ENCODE measurements around the gene CGB7. TPM values are rescaled to one million over a fixed set of nuclear protein-coding genes. Genes with fewer than 3 reads are reported as not detected.
A peak's percentile ranks its signal among the peaks of the same experiment; 100 is the strongest.

The CGB7 gene
- total and polyA plus RNA-seq, 9 of the 15 experiments (the other 6 are each of a cell fraction or from before 2014, with no cell fraction given) = not detected

- TF ChIP-seq PPARD (CRISPR knock-in tag; IDR thresholded peaks at IDR 0.05) (no peak), KLF13 (tag; IDR thresholded peaks at IDR 0.05; ENCODE audit: borderline replicate concordance, low read depth) (no peak), TCF7L2 (IDR thresholded peaks at IDR 0.05; ENCODE audit: low read depth, low read length) (no peak), HLTF (IDR thresholded peaks at IDR 0.05) (peak; percentile 83), KAT8 (IDR thresholded peaks at IDR 0.05; ENCODE audit: low read depth) (no peak), SUPT5H (IDR thresholded peaks at IDR 0.05) (0 out of 2 replicates have a peak, but pooled peaks have one; percentile 27), PHF8 (IDR thresholded peaks at IDR 0.05; ENCODE audit: borderline replicate concordance, low read length) (no peak), L3MBTL2 (IDR thresholded peaks at IDR 0.05) (no peak), HIVEP1 (CRISPR knock-in tag; IDR thresholded peaks at IDR 0.05) (no peak), YBX1 (IDR thresholded peaks at IDR 0.05) (no peak), GABPA (tag; conservative IDR thresholded peaks at IDR 0.05; ENCODE audit: low read depth) (no peak), SRF (CRISPR knock-in tag; IDR thresholded peaks at IDR 0.05) (no peak), ZNF589 (CRISPR knock-in tag; IDR thresholded peaks at IDR 0.05; ENCODE audit: low read depth) (no peak), BDP1 (IDR thresholded peaks at IDR 0.05; ENCODE audit: insufficient read depth, insufficient read length) (no peak), NCOA1 (IDR thresholded peaks at IDR 0.05; ENCODE audit: low read depth) (peak; percentile 31; the same call in 1 of the 2 replicates), HEY1 (CRISPR knock-in tag; IDR thresholded peaks at IDR 0.05; ENCODE audit: borderline replicate concordance) (no peak), ARHGAP35 (IDR thresholded peaks at IDR 0.05; ENCODE audit: partially characterized antibody) (no peak), RFX1 (IDR thresholded peaks at IDR 0.05) (no peak), CBFA2T3 (IDR thresholded peaks at IDR 0.05) (no peak), MTF1 (CRISPR knock-in tag; IDR thresholded peaks at IDR 0.05; ENCODE audit: borderline replicate concordance) (no peak), LEF1 (IDR thresholded peaks at IDR 0.05) (0 out of 2 replicates have a peak, but pooled peaks have one; percentile 31)
- TF ChIP-seq, protein P1, sequence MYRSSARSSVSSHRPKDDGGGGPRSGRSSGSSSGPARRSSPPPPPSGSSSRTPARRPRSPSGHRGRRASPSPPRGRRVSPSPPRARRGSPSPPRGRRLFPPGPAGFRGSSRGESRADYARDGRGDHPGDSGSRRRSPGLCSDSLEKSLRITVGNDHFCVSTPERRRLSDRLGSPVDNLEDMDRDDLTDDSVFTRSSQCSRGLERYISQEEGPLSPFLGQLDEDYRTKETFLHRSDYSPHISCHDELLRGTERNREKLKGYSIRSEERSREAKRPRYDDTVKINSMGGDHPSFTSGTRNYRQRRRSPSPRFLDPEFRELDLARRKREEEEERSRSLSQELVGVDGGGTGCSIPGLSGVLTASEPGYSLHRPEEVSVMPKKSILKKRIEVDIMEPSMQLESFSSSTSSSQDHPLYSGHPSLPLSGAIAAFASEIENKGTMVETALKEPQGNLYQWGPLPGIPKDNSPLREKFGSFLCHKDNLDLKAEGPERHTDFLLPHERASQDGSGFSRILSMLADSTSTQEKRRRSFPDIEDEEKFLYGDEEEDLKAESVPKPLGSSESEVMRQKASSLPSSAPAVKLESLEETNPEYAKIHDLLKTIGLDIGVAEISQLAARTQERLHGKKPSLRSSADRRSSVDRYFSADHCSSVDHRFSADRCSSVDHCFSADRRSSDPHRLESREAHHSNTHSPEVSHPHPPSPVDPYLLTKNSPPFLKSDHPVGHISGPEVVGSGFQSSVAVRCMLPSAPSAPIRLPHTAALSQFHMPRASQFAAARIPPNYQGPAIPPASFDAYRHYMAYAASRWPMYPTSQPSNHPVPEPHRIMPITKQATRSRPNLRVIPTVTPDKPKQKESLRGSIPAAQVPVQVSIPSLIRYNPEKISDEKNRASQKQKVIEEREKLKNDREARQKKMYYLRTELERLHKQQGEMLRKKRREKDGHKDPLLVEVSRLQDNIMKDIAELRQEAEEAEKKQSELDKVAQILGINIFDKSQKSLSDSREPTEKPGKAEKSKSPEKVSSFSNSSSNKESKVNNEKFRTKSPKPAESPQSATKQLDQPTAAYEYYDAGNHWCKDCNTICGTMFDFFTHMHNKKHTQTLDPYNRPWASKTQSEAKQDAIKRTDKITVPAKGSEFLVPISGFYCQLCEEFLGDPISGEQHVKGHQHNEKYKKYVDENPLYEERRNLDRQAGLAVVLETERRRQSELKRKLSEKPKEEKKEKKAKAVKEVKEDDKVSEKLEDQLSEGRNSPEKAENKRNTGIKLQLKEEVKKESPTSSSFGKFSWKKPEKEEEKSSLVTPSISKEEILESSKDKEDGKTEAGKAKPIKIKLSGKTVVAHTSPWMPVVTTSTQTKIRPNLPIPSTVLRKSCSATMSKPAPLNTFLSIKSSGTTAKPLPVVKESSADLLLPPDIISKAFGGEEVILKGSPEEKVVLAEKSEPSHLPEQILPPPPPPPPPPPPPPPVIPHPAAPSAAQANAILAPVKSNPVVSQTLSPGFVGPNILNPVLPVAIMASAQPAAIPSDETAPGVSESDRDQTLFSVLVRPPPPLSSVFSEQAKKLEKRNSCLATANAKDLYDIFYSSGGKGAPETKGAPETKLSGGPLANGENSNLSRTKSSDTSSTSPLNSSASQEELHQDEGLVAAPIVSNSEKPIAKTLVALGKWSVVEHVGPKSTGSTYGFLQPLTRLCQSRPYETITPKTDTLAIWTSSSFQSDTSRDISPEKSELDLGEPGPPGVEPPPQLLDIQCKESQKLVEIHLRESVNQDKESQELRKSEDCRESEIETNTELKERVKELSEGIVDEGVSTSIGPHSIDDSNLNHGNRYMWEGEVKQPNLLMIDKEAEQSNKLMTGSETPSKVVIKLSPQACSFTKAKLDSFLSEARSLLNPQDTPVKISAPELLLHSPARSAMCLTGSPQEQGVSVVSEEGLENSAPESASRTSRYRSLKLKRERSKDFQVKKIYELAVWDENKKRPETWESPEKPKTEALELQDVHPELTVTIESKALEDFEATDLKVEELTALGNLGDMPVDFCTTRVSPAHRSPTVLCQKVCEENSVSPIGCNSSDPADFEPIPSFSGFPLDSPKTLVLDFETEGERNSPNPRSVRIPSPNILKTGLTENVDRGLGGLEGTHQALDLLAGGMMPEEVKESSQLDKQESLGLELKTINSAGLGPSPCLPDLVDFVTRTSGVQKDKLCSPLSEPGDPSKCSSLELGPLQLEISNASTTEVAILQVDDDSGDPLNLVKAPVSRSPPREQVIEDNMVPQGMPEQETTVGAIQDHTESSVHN (IDR thresholded peaks at IDR 0.05; ENCODE audit: borderline replicate concordance in 1 of 2, low read depth in 1 of 2) = no peak
Observed at GRCh38 chr19:49073514-49074378, 16.2 kb upstream of the CGB7 start (continued).
